H1 (cell line): ENCODE measurements around the gene ROS1. TPM values are rescaled to one million over a fixed set of nuclear protein-coding genes. Genes with fewer than 3 reads are reported as not detected.

ENCODE experiments used
- CEBPB ChIP-seq: IDR thresholded peaks from 2 replicates; pipeline ENCODE4 v1.6.1; 2012; ENCODE audit warnings: low read depth, low read length
- EP300 ChIP-seq, 2 experiments: IDR thresholded peaks; 1 replicate in 1 of 2; 2 replicates in 1 of 2; pipeline ENCODE4 v1.6.1; 2011 to 2012; ENCODE audit warnings: low read depth in 2 of 2, low read length in 2 of 2, mild to moderate bottlenecking in 2 of 2, borderline replicate concordance in 1 of 2, inconsistent platforms in 1 of 2, moderate library complexity in 1 of 2
- HDAC6 ChIP-seq: IDR thresholded peaks from one replicate; pipeline ENCODE4 v1.7.1; 2012; ENCODE audit warnings: low read depth, mild to moderate bottlenecking, inconsistent platforms, low read length, moderate library complexity
- KDM4A ChIP-seq: IDR thresholded peaks from one replicate; pipeline ENCODE4 v1.7.1; 2012; ENCODE audit warnings: low read depth, mild to moderate bottlenecking, moderate library complexity, low read length, inconsistent platforms; ENCODE audit not compliant: severe bottlenecking
- RXRA ChIP-seq: IDR thresholded peaks from 2 replicates; pipeline ENCODE4 v1.6.1; 2011; ENCODE audit warnings: low read depth, mild to moderate bottlenecking, low read length, moderate library complexity; ENCODE audit not compliant: insufficient read depth
- SAP30 ChIP-seq: fragments of 300-600 bp; sonication (generic); IDR thresholded peaks from 2 replicates; pipeline ENCODE4 v1.7.1; 2012; ENCODE audit warnings: low read length, moderate library complexity, mild to moderate bottlenecking, inconsistent platforms; ENCODE audit not compliant: insufficient read depth, insufficient replicate concordance
- SIRT6 ChIP-seq: IDR thresholded peaks from one replicate; pipeline ENCODE4 v1.7.1; 2012; ENCODE audit warnings: low read length, inconsistent platforms
- SRF ChIP-seq: IDR thresholded peaks from 2 replicates; pipeline ENCODE4 v1.6.1; 2011; ENCODE audit warnings: mild to moderate bottlenecking, low read depth, low read length, moderate library complexity
- polyA plus RNA-seq, 7 experiments: library from polyadenylated mRNA; depleted of rRNA in 3 of 7; stranded (reverse) in 5 of 7; unstranded in 2 of 7; fragments of >200 nt in 5 of 7; fragments of 200-250 nt in 2 of 7; gene quantifications; 1 replicate in 5 of 7; 2 replicates in 1 of 7; 4 replicates in 1 of 7; pipeline versions ENCODE4 v1.2.1 to v1.2.3, GENCODE V29; 2011 to 2013; ENCODE audit warnings: missing spikeins in 2 of 7, mixed read lengths in 2 of 7
- total RNA-seq: library from RNA; stranded (reverse); fragmentation: NEBNext Ultra II Directional; extraction: Animal tissue kit (Norgen Biotek cat#: 25700); gene quantifications from 2 replicates; pipeline ENCODE4 v1.2.1, GENCODE V29; 2021
- TF ChIP-seq, protein P1 (sequence below): fragments of 300-600 bp; sonication (generic); IDR thresholded peaks from 2 replicates; pipeline ENCODE4 v1.7.1; 2012; ENCODE audit warnings: low read length, moderate library complexity, mild to moderate bottlenecking, inconsistent platforms; ENCODE audit not compliant: insufficient replicate concordance

The ROS1 gene
- total and polyA plus RNA-seq, 2 of the 8 experiments (the other 6 are each of a cell fraction or from before 2014, with no cell fraction given): not detected

DNA sequence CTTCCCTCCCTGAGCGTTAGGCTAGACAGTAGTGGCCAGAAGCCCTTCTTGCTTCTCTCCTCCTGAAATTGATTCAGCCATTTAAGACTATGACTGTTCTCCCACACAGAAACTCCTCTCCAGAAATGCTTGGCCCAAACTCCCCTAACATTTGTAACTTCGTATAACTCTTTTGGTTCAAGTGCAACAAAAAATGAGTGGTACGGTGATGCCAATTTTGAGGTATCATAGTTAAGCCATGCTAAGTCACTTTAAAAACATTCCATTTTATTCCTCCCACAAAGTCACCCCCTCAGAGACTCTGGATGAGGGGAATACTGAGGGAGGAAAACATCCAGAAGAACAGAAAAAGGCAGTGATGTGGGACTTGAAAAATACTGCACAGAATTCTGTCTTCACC, 21.1 kb upstream of the ROS1 start (continued):
- TF ChIP-seq, protein P1, sequence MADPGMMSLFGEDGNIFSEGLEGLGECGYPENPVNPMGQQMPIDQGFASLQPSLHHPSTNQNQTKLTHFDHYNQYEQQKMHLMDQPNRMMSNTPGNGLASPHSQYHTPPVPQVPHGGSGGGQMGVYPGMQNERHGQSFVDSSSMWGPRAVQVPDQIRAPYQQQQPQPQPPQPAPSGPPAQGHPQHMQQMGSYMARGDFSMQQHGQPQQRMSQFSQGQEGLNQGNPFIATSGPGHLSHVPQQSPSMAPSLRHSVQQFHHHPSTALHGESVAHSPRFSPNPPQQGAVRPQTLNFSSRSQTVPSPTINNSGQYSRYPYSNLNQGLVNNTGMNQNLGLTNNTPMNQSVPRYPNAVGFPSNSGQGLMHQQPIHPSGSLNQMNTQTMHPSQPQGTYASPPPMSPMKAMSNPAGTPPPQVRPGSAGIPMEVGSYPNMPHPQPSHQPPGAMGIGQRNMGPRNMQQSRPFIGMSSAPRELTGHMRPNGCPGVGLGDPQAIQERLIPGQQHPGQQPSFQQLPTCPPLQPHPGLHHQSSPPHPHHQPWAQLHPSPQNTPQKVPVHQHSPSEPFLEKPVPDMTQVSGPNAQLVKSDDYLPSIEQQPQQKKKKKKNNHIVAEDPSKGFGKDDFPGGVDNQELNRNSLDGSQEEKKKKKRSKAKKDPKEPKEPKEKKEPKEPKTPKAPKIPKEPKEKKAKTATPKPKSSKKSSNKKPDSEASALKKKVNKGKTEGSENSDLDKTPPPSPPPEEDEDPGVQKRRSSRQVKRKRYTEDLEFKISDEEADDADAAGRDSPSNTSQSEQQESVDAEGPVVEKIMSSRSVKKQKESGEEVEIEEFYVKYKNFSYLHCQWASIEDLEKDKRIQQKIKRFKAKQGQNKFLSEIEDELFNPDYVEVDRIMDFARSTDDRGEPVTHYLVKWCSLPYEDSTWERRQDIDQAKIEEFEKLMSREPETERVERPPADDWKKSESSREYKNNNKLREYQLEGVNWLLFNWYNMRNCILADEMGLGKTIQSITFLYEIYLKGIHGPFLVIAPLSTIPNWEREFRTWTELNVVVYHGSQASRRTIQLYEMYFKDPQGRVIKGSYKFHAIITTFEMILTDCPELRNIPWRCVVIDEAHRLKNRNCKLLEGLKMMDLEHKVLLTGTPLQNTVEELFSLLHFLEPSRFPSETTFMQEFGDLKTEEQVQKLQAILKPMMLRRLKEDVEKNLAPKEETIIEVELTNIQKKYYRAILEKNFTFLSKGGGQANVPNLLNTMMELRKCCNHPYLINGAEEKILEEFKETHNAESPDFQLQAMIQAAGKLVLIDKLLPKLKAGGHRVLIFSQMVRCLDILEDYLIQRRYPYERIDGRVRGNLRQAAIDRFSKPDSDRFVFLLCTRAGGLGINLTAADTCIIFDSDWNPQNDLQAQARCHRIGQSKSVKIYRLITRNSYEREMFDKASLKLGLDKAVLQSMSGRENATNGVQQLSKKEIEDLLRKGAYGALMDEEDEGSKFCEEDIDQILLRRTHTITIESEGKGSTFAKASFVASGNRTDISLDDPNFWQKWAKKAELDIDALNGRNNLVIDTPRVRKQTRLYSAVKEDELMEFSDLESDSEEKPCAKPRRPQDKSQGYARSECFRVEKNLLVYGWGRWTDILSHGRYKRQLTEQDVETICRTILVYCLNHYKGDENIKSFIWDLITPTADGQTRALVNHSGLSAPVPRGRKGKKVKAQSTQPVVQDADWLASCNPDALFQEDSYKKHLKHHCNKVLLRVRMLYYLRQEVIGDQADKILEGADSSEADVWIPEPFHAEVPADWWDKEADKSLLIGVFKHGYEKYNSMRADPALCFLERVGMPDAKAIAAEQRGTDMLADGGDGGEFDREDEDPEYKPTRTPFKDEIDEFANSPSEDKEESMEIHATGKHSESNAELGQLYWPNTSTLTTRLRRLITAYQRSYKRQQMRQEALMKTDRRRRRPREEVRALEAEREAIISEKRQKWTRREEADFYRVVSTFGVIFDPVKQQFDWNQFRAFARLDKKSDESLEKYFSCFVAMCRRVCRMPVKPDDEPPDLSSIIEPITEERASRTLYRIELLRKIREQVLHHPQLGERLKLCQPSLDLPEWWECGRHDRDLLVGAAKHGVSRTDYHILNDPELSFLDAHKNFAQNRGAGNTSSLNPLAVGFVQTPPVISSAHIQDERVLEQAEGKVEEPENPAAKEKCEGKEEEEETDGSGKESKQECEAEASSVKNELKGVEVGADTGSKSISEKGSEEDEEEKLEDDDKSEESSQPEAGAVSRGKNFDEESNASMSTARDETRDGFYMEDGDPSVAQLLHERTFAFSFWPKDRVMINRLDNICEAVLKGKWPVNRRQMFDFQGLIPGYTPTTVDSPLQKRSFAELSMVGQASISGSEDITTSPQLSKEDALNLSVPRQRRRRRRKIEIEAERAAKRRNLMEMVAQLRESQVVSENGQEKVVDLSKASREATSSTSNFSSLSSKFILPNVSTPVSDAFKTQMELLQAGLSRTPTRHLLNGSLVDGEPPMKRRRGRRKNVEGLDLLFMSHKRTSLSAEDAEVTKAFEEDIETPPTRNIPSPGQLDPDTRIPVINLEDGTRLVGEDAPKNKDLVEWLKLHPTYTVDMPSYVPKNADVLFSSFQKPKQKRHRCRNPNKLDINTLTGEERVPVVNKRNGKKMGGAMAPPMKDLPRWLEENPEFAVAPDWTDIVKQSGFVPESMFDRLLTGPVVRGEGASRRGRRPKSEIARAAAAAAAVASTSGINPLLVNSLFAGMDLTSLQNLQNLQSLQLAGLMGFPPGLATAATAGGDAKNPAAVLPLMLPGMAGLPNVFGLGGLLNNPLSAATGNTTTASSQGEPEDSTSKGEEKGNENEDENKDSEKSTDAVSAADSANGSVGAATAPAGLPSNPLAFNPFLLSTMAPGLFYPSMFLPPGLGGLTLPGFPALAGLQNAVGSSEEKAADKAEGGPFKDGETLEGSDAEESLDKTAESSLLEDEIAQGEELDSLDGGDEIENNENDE: no peak
- TF ChIP-seq EP300 (IDR thresholded peaks at IDR 0.05; ENCODE audit: borderline replicate concordance in 1 of 2, low read depth in 2 of 2, low read length in 2 of 2) (no peak), KDM4A (no peak), HDAC6 (no peak), SAP30 (no peak), CEBPB (no peak), SRF (no peak), RXRA (no peak), SIRT6 (no peak)
